Activated CD4-positive, alpha-beta T cell treated with anti-CD3 and anti-CD28 coated beads, Interleukin-2, amount 10 ng/mL, durations not matched to agents 7 days and 5 days (primary cell): Measurements from ENCODE around the gene FYCO1. TPM values are rescaled to one million over a fixed set of nuclear protein-coding genes. Genes with fewer than 3 reads are reported as not detected.

Experiments used
- CTCF ChIA-PET: fragments of 350-600 bp; sonication (Branson Sonifier 250); formaldehyde crosslinking; loops from one replicate; lab custom pipeline; 2021; ENCODE audit warnings: antibody characterized with exemption; lab: Charles Lee
- POLR2A ChIA-PET: fragments of 350-600 bp; sonication (Branson Sonifier 250); formaldehyde crosslinking; loops from one replicate; lab custom pipeline; 2021; ENCODE audit warnings: antibody characterized with exemption; lab: Charles Lee
- DNase-seq: peaks from one replicate; pipeline ENCODE4 v3.0.0-alpha.2; 2020
- H3K27ac Mint-ChIP-seq: one replicate; pipeline ENCODE4 v1.8.0; 2021; ENCODE audit warnings: mild to moderate bottlenecking, moderate library complexity, mixed read lengths
- H3K27me3 Mint-ChIP-seq: one replicate; pipeline ENCODE4 v1.8.0; 2021; ENCODE audit warnings: mixed read lengths
- H3K36me3 Mint-ChIP-seq: one replicate; pipeline ENCODE4 v1.8.0; 2021; ENCODE audit warnings: low read depth, mixed read lengths
- H3K4me1 Mint-ChIP-seq: one replicate; pipeline ENCODE4 v1.8.0; 2021; ENCODE audit warnings: mixed read lengths
- H3K4me3 Mint-ChIP-seq: one replicate; pipeline ENCODE4 v1.8.0; 2021; ENCODE audit warnings: mild to moderate bottlenecking, moderate library complexity, mixed read lengths
- H3K9me3 Mint-ChIP-seq: one replicate; pipeline ENCODE4 v1.8.0; 2021; ENCODE audit warnings: mixed read lengths
- total RNA-seq, 2 experiments: library from RNA; stranded (reverse); gene quantifications; one replicate each; pipeline ENCODE4 v1.2.3, GENCODE V29; 2021

Gene FYCO1
- total RNA-seq, 2 experiments from 2014 or later, result 15.1 to 15.7 TPM

DNA sequence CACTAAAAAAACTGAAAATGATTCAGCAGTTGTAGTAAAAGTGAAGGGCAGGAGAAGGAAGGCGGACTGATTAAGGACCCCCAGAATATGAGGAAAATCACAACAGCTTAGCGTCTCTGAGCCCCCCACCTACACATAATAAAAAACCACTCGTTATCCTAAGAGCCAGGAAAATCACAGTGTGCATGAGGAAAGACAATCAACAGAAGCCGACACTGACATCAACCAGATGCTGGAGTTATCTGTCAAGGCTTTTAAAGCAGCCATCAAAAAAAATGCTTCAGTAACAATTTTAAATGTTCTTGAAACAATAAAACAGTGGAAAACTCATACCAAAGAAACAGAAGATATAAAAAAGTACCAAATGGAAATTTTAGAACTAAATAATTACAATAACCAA lies 62.0 kb downstream of the FYCO1 start:
- no peak for DNase-seq
- Mint-ChIP-seq H3K27me3 (no peaks in the 10 kb centered on the region), H3K4me1 (no peaks in the 10 kb centered on the region), H3K4me3 (no peak overlapping the region), H3K27ac (no peak overlapping the region), H3K9me3 (no peaks in the 10 kb centered on the region), H3K36me3 (peaks cover 63% of the 10 kb centered on the region)
- CTCF ChIA-PET, result interaction anchor here (2.0 kb wide), 1 partner anchor 13 kb away, joined by 4 read pairs; no protein-coding TSS in a partner anchor
- POLR2A ChIA-PET, result no interaction called here

DNA sequence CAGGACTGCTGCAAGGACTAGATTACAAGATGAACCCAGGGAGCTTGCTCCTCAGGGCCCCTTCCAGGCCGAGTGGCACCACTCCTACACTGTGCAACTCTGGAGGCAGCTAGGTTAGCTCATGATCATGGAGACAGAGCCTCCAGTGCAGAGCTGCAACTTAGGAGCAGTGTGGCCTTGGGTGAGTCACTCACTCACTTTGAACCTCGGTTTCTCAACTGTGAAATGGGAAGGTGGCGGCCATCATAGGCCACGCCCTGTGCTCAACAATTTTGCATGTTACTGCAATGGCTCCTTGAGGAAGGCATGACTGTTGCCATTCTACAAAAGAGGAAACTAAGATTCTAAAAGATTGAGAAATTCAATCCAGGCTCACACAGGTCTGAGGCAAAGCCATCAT lies 63.5 kb downstream of the FYCO1 start:
- DNase-seq, result no peak
- ChIA-PET POLR2A (no interaction called here), CTCF (interaction anchor here (1.2 to 2.0 kb wide), 3 partner anchors 11 to 146 kb away, joined by 3 to 5 read pairs (median 4); no protein-coding TSS in a partner anchor)
- Mint-ChIP-seq H3K4me3 (no peak overlapping the region), H3K9me3 (no peaks in the 10 kb centered on the region), H3K4me1 (no peaks in the 10 kb centered on the region), H3K36me3 (peaks cover 70% of the 10 kb centered on the region), H3K27ac (no peak overlapping the region), H3K27me3 (no peaks in the 10 kb centered on the region)

DNA sequence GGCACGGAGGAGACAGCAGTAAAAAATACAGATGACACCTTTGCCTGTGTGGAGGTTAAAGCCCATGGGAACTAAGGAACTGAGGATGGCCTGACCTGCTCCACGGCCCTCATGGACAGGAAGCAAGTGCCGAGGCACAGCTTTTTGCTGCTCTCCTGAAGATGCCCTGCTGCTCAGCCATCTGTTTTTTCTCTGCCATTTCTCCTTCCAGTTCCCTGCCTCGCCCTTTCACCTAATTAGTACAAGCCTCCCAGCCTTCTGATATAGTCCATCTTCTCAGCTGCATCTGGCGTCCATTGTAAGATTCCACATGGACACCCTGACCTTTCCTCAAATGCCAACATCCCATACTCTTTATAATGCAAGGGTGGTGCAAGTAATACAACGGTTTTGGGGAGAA lies 64.1 kb downstream of the FYCO1 start:
- ChIA-PET POLR2A (no interaction called here), CTCF (interaction anchor here (1.2 to 3.4 kb wide), 3 partner anchors 91 to 170 kb away, joined by 3 to 10 read pairs (median 5); no protein-coding TSS in a partner anchor)
- H3K4me3 Mint-ChIP-seq, result no peak overlapping the region
- H3K27ac Mint-ChIP-seq, result no peak overlapping the region
- H3K27me3 Mint-ChIP-seq, result no peaks in the 10 kb centered on the region
- DNase-seq, result no peak
- H3K36me3 Mint-ChIP-seq, result peaks cover 73% of the 10 kb centered on the region
- no peaks in the 10 kb centered on the region for H3K4me1 Mint-ChIP-seq
- H3K9me3 Mint-ChIP-seq, result no peaks in the 10 kb centered on the region

DNA sequence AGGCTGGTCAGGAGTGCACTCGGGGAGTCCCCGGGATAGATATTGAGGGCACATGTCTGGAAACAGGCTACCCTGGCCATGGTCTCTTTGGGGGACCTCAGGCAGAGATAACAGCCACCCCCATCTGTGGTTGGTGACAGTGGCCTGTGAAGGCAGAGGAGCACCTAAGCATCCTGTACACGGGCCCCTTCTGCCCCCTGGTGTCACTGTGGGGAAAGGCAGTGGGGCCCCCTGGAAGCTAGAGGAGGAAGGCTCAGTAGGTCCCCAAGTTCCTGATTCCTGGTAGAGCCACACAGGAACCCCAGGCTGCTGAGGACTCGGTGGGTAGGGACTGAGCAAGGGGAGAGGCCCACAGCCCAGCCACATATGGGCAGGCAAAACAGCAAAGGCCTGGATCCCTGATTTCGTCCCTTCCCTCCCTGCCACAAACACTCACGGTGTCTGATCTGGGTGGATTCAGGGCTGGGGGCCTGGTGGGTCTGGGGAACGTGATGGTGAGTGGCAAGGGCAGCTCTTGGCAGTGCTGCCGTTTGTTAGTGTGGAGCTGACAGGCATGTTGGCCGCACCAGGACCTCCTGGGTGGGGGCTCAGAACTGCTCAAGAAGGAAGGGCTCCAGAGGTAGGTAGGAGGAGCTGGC lies 66.5 kb downstream of the FYCO1 start:
- Mint-ChIP-seq H3K9me3 (no peaks in the 10 kb centered on the region), H3K27ac (no peak overlapping the region), H3K36me3 (peaks cover 69% of the 10 kb centered on the region), H3K4me1 (no peaks in the 10 kb centered on the region), H3K4me3 (no peak overlapping the region), H3K27me3 (no peaks in the 10 kb centered on the region)
- ChIA-PET POLR2A (no interaction called here), CTCF (interaction anchor here (0.7 to 4.5 kb wide), 13 partner anchors 10 to 269 kb away, joined by 3 to 19 read pairs (median 4); partner anchors contain the start of gene CXCR6)
- peak; percentile 68 for DNase-seq

DNA sequence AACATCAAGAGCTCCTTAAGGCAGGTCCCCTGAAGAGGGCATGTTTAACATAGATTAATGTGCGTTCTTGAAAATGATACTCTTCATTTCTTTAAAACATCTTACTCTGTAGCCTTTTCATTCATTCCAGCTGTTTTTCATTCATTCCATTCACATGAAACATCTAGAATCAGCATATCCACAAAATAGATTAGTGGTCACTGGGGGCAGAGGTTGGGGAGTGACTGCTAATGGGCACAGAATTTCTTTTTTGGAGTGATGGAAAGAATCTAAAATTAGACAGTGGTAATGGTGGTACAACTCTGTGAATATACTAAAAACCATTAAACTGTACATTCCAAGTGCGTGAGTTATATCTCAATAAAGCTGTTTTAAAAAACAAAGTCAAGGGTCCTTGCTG lies 67.7 kb downstream of the FYCO1 start:
- H3K4me3 Mint-ChIP-seq, result no peak overlapping the region

DNA sequence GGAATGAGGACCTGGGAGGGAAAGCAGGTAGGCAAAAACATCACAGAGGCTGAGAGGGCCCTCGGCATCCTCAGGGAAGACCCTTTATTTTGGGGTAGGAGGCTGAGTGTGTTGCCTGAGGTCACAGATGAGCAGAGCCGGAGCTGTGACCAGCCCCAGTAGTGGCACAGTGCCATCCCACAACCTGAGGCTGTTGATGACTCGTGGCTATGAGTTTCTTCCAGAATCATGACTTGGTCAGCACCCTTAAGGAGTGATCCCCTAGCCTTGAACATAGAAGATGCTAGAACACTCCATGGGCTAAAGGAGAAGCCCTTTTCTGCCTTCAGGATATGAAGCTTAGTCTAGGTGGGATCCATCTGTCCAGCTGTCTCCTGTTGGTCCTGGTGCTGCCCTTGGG lies 71.9 kb downstream of the FYCO1 start:
- peaks cover 67% of the 10 kb centered on the region for H3K36me3 Mint-ChIP-seq
- POLR2A ChIA-PET, result no interaction called here
- no peak overlapping the region for H3K27ac Mint-ChIP-seq
- no peak overlapping the region for H3K4me3 Mint-ChIP-seq
- H3K27me3 Mint-ChIP-seq, result no peaks in the 10 kb centered on the region
- peaks cover 4% of the 10 kb centered on the region for H3K4me1 Mint-ChIP-seq
- H3K9me3 Mint-ChIP-seq, result no peaks in the 10 kb centered on the region
- CTCF ChIA-PET, result interaction anchor here (1.2 to 2.5 kb wide), 4 partner anchors 8 to 154 kb away, joined by 4 to 7 read pairs (median 4); partner anchors contain the start of gene CXCR6
- DNase-seq, result no peak

More for the DNA sequence above, 67.7 kb downstream of the FYCO1 start:
- CTCF ChIA-PET, result interaction anchor here (1.1 to 4.5 kb wide), 3 partner anchors 11 to 150 kb away, joined by 3 to 19 read pairs (median 3); no protein-coding TSS in a partner anchor
- Mint-ChIP-seq H3K36me3 (peaks cover 69% of the 10 kb centered on the region), H3K9me3 (no peaks in the 10 kb centered on the region), H3K27me3 (no peaks in the 10 kb centered on the region), H3K4me1 (no peaks in the 10 kb centered on the region), H3K27ac (no peak overlapping the region)
- POLR2A ChIA-PET, result no interaction called here
- DNase-seq, result no peak

DNA sequence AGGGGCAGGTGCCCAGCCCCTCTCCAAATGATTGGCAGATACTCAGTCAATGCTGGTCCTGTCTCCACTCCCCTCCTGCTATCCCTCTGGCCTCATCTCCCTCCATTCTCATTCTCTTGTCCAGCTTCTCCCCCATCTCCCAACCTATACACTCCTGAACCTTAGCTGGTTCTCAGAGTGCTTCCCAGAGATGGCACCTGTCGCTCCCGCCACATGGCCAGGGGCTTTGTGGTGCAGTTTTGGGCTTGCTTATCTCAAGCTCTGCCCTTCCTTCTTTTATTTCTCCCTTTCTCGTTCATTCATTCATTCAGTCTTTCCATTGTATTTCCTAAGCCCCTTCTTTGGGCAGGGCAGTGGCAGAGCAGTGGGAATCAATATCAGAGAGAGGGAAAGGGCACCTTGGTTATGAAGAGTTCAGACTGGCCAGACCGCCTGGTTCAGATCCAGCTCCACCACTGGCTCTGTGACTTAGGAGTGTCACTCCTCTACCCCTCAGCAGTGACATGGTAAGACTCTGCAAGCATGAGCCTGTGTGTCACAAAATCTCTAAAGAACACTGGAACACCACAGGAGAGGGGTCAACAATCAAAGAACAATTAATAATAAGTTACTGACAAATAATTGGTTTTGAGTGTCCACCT lies 72.6 kb downstream of the FYCO1 start:
- H3K4me1 Mint-ChIP-seq, result peaks cover 4% of the 10 kb centered on the region
- no peaks in the 10 kb centered on the region for H3K9me3 Mint-ChIP-seq
- no peak overlapping the region for H3K4me3 Mint-ChIP-seq
- no peaks in the 10 kb centered on the region for H3K27me3 Mint-ChIP-seq
- DNase-seq, result no peak
- ChIA-PET CTCF (interaction anchor here (0.6 to 2.5 kb wide), 7 partner anchors 10 to 277 kb away, joined by 3 to 7 read pairs (median 4); partner anchors contain the start of gene CXCR6), POLR2A (interaction anchor here (0.7 kb wide), 1 partner anchor 61 kb away, joined by 3 read pairs; no protein-coding TSS in a partner anchor)
- H3K27ac Mint-ChIP-seq, result no peak overlapping the region
- H3K36me3 Mint-ChIP-seq, result peaks cover 66% of the 10 kb centered on the region

DNA sequence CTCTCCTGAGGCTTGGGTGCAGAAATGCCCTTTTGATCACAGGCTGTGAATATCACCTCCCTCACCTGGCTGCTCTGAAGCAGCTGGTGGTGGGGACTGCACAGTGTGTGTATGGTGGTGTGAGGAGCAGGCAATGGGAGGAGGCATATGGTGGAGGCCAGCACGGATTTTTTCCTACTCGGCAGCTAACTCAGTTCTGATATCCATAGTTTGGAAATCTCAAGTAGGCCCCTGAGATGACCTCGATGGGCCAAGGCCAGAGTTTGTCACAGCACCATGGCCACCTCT lies 73.6 kb downstream of the FYCO1 start:
- peaks cover 56% of the 10 kb centered on the region for H3K36me3 Mint-ChIP-seq
- CTCF ChIA-PET, result interaction anchor here (1.3 to 2.0 kb wide), 3 partner anchors 9 to 157 kb away, joined by 5 to 6 read pairs (median 6); no protein-coding TSS in a partner anchor
- POLR2A ChIA-PET, result no interaction called here
- DNase-seq, result no peak
- no peaks in the 10 kb centered on the region for H3K9me3 Mint-ChIP-seq
- no peak overlapping the region for H3K27ac Mint-ChIP-seq
- H3K27me3 Mint-ChIP-seq, result peaks cover 2% of the 10 kb centered on the region
- H3K4me1 Mint-ChIP-seq, result peaks cover 4% of the 10 kb centered on the region
- H3K4me3 Mint-ChIP-seq, result no peak overlapping the region

DNA sequence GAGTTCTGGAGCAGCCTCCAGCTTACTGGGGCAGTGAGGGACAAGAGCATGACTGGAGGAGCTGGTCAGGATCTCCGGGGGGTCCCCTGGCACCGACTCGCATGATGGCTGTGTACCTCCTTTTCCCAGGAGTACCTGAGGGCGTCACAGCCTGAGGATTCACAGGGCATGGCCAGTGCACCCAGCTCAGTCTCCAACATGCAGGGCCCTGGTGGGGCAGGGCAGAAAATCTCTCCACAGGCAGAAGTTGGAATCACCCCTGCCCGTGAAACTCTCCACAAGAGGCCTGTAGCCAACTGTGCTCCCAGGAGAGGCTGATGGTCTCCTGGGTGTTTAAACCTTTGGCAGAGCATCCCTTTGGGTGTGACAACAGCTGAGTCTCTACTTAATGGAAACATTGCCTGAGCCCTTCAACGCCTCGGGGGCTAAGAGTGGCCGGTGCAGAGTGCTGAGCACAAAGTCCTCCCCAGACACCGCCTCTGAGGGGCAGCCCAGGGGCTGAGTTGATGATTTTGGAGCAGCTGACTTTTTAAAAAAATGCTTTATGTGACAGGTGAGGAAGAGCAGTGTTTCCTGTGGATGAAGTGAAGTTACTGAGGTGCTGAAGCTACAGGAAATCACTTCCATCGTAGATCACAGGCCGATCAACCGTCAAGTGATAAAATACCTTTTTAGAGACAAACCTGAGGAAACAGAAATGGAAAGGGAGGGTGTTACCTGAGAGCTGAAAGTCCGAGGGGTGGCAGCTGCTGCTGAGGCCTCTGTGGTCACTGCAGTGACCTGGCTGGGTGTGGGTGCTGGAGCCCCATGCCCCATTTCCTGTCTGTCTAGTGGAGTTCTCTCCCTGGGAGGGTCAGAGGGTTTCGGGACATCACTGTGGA lies 74.2 kb downstream of the FYCO1 start:
- Mint-ChIP-seq H3K36me3 (peaks cover 52% of the 10 kb centered on the region), H3K27me3 (peaks cover 2% of the 10 kb centered on the region), H3K27ac (no peak overlapping the region), H3K4me1 (peaks cover 7% of the 10 kb centered on the region), H3K4me3 (no peak overlapping the region), H3K9me3 (no peaks in the 10 kb centered on the region)
- no peak for DNase-seq
- POLR2A ChIA-PET, result interaction anchor here (1.1 kb wide), 1 partner anchor 17 kb away, joined by 3 read pairs; no protein-coding TSS in a partner anchor
- CTCF ChIA-PET, result interaction anchor here (0.6 to 1.6 kb wide), 9 partner anchors 12 to 459 kb away, joined by 3 to 6 read pairs (median 4); partner anchors contain the start of gene CXCR6

DNA sequence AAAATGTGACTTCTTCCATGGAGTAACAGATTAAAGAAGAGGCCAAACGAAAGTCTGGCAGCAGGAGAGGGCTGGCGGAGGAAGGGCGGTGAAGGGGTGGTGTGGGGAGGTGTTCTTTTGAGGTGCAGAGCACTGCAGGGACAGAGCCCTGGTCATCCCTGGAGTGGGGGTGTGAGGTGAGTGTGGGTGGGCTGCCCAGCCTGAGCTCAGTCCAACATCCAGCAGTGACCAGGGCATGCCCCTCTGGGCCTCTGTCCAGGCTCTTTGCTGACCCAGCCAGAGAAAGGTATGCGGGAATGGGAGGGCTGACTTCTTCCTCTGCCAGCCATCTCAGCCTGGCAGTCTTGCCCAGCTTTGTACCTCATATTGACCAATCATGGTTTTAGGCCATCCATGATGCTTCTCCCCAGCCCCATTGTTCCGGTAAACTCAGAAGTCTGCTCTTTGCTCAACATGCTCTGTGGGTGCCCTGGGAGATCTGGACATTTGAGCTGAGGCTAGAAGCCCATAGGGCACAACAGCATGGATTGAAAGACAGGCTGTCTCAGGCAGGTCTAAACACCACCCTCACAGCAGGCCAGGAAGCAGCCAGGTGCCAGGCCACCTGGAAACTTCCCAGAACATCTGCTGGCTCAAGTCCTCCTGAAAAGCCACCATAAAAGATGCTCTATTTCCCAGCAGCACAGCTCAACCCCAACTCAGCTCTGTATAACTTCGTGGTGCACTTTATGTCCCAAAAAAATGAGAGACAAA lies 78.3 kb downstream of the FYCO1 start:
- Mint-ChIP-seq H3K4me3 (no peak overlapping the region), H3K9me3 (no peaks in the 10 kb centered on the region), H3K4me1 (peaks cover 22% of the 10 kb centered on the region), H3K36me3 (peaks cover 24% of the 10 kb centered on the region), H3K27ac (no peak overlapping the region), H3K27me3 (peaks cover 34% of the 10 kb centered on the region)
- DNase-seq, result no peak
- ChIA-PET CTCF (interaction anchor here (1.3 to 1.4 kb wide), 2 partner anchors 11 to 160 kb away, joined by 3 to 5 read pairs; no protein-coding TSS in a partner anchor), POLR2A (no interaction called here)

DNA sequence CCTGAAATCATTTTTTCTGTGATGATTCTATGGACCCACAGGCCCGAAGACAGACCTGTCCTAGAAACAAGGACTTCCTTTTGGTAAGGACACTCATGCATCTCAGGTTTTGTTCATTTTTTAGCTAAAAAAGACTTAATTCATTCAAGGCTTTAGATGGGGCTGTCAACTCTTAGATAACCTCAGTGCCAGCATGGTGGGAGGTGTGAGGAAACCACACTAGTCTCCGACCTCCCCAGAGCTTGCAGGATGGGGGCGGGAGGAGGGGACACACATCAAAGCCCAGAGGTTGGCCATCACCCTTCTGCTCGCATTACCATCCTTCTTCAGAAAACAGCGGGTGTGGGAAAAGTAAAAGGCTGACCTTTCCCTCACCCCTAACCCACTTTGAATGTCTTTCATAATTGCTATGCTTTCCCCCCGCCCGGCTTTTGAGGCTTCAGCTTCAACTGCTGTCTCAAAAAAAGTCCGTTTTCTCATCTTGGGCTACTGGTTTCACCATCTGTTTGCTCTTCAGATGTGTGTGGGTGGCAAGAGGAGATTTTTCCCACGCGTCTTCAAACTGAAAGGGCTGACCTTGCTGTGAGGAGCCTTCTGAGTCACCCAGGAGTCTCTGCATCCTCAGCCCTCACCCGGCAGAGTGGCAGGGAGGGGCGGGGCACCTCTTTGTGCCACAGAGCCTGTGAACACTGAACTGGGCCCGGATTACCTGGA lies 79.9 kb downstream of the FYCO1 start:
- POLR2A ChIA-PET, result interaction anchor here (0.7 kb wide), 1 partner anchor 318 kb away, joined by 3 read pairs; no protein-coding TSS in a partner anchor
- H3K4me3 Mint-ChIP-seq, result peak overlapping the region; percentile 53

More for the DNA sequence above, 79.9 kb downstream of the FYCO1 start:
- H3K27me3 Mint-ChIP-seq, result peaks cover 47% of the 10 kb centered on the region
- peak overlapping the region; percentile 2 for H3K27ac Mint-ChIP-seq
- CTCF ChIA-PET, result interaction anchor here (1.2 kb wide), 1 partner anchor 9 kb away, joined by 4 read pairs; no protein-coding TSS in a partner anchor
- H3K36me3 Mint-ChIP-seq, result peaks cover 14% of the 10 kb centered on the region
- DNase-seq, result peak; percentile 67
- H3K9me3 Mint-ChIP-seq, result no peaks in the 10 kb centered on the region
- H3K4me1 Mint-ChIP-seq, result peaks cover 18% of the 10 kb centered on the region
